Cardiac muscle cell (in vitro differentiated cells and primary cell): ENCODE measurements around the gene TSPAN5. TPM values are rescaled to one million over a fixed set of nuclear protein-coding genes. Genes with fewer than 3 reads are reported as not detected.

ENCODE experiments used
- DNase-seq, 2 donors: peaks; one replicate each; pipeline versions ENCODE4 v3.0.0 to v3.0.0-alpha.2; 2010 to 2017; ENCODE audit warnings: low read depth in 1 of 2, low spot score in 1 of 2
- H3K27ac ChIP-seq: fragments of 200-600 bp; sonication (generic); 2 replicates; pipeline ENCODE4 v1.5.1; 2016
- H3K27me3 ChIP-seq: fragments of 200-600 bp; sonication (generic); 2 replicates; pipeline ENCODE4 v1.6.0; 2016; ENCODE audit warnings: control low read depth
- H3K36me3 ChIP-seq: fragments of 200-600 bp; sonication (generic); 2 replicates; pipeline ENCODE4 v1.5.1; 2016; ENCODE audit warnings: control low read depth
- H3K4me1 ChIP-seq: fragments of 200-600 bp; sonication (generic); 2 replicates; pipeline ENCODE4 v1.8.1; 2017; ENCODE audit warnings: low read depth, mild to moderate bottlenecking, mixed run types
- H3K4me3 ChIP-seq: fragments of 200-600 bp; sonication (generic); 2 replicates; pipeline ENCODE4 v1.5.1; 2016; ENCODE audit warnings: mild to moderate bottlenecking
- H3K9me3 ChIP-seq: fragments of 200-600 bp; sonication (generic); 2 replicates; pipeline ENCODE4 v1.5.1; 2017; ENCODE audit warnings: low read depth, mild to moderate bottlenecking, control low read depth
- CTCF ChIP-seq: IDR thresholded peaks from 2 replicates; pipeline ENCODE4 v1.5.1; 2012; ENCODE audit warnings: low read depth, mild to moderate bottlenecking, low read length
- polyA plus RNA-seq: library from polyadenylated mRNA; unstranded; fragments of >200 nt; fragmentation: Nextera tagmentation; extraction: Ambion mirVana; gene quantifications from 2 replicates; pipeline ENCODE4 v1.2.1, GENCODE V29; 2016
- total RNA-seq: library from RNA; depleted of rRNA; stranded (reverse); fragments of >200 nt; gene quantifications from 2 replicates; pipeline ENCODE4 v1.2.3, GENCODE V29; 2016

TSPAN5 gene
- total and polyA plus RNA-seq, 2 experiments from 2014 or later: 26.9 to 39.8 TPM

DNA sequence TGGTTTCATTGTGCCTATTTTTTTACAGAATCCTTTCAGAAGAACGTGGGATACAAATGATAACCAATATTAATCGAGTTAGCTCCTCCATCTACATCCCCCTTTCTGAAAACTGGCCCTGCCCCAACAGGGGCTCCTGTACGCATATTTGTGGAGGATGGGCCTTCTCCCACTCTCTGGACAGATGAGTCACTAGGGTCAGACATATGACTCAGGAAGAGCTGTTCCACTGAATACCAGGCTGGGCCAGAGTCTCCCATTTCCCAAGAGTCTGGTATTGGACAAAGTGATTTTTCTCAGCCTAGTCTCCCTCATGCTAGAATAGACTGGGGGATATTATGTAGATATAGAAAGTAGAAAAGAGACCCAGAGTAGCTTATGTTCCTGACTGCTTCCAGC lies 142.4 kb downstream of the TSPAN5 start:
- DNase-seq: peak in 1 of 2 donors; percentile 84
- Histone ChIP-seq H3K9me3 (no peaks in the 10 kb centered on the region), H3K36me3 (no peaks in the 10 kb centered on the region), H3K27ac (no peak overlapping the region), H3K4me1 (peaks cover 54% of the 10 kb centered on the region), H3K27me3 (no peaks in the 10 kb centered on the region), H3K4me3 (no peak overlapping the region)
- TF ChIP-seq CTCF: no peak

DNA sequence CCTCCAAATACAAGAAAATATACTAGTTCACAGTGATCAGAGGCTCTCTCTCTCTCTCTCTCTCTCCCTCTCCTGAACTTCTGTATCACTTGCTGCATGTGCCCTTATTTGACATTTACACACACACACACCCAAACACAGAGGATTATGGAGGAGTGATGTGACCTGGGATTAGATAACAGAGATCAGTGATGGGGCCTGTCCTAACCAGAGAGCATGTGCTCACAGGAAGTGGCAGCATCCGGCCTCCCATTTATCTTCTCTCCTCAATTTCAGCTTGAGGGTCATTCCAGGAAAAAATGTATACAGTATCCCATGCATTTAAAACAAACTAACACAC lies 143.0 kb downstream of the TSPAN5 start:
- H3K27me3 ChIP-seq: no peaks in the 10 kb centered on the region
- no peaks in the 10 kb centered on the region for H3K36me3 ChIP-seq
- H3K4me1 ChIP-seq: peaks cover 49% of the 10 kb centered on the region
- no peak for TF ChIP-seq CTCF
- peak overlapping the region; percentile 19 for H3K27ac ChIP-seq
- no peak overlapping the region for H3K4me3 ChIP-seq
- H3K9me3 ChIP-seq: no peaks in the 10 kb centered on the region
- DNase-seq: no peak

DNA sequence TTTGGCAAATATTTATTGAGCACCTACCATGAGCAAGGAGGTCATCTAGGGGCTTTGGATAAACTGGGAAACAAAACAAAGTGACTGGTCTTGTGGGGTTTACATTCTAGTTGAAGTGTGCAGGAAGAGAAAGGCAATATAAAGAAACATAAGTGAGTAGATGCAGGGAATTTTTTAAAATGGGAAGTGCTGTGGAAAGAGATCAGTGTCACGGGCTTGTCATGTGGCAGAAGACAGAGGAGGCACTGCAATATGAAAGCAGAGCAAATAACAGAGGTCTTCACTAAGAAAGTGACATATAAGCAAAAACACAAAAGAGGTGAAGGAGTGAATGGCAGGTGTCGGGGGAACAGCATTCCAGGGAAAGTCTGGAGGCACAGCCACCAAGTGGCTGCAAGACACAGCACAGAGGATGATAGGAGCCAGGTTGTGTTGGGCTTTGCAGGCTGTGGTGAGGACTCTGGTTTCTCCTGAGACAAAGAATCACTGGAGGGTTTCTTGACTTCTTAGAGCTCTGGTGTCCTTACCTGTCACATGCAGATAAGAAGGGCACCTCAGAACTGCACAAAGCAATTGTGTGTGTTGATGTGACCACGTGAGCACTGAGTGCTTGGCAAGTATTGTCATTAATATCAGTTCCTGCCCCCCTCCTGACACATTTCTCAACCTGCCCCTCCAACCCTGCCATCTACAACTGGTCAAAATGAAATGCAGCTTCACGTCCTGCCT lies 143.5 kb downstream of the TSPAN5 start:
- Histone ChIP-seq H3K27ac (peak overlapping the region; percentile 19), H3K36me3 (no peaks in the 10 kb centered on the region), H3K9me3 (no peaks in the 10 kb centered on the region), H3K27me3 (no peaks in the 10 kb centered on the region), H3K4me1 (peaks cover 44% of the 10 kb centered on the region), H3K4me3 (no peak overlapping the region)
- DNase-seq: no peak
- TF ChIP-seq CTCF: no peak

- no peak for TF ChIP-seq CTCF
- no peak overlapping the region for H3K27ac ChIP-seq
- peaks cover 33% of the 10 kb centered on the region for H3K4me1 ChIP-seq
- H3K27me3 ChIP-seq: no peaks in the 10 kb centered on the region
- DNase-seq: no peak
- H3K4me3 ChIP-seq: no peak overlapping the region
- H3K36me3 ChIP-seq: no peaks in the 10 kb centered on the region
- H3K9me3 ChIP-seq: no peaks in the 10 kb centered on the region
These were observed 145.5 kb downstream of the TSPAN5 start for GRCh38 chr4:98512918-98513317.

DNA sequence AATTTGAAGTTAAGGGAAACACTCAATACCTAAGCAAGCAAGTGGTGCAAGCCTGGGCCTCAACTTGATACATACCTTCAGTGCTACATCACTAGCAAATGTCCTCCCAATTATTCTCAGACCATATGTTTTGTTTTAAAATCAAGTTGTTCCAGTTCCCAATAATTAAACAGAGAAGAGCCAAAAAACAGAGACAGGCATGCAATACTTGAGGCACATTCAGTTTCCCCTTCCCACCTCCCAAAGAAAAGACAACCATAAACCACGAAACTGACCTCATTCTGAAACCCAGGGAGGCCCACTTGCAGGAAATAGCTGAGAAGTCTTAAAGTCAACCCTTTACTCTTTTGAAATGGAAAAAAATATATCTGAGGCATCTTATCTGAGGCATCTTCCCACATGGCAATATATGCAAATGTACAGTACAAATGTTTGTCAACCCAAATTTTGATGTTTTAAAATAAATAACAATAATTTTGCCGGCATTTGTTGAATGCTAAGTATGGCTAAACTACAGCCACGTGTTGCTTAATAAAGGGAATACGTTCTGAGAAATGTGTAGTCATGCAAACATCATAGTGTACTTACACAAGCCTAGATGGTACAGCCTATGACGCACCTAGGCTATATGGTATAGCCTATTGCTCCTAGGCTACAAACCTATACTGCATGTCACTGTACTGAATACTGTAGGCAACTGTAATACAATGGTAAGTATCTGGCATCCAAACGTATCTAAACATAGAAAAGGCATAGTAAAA lies 147.5 kb downstream of the TSPAN5 start:
- no peaks in the 10 kb centered on the region for H3K9me3 ChIP-seq
- H3K27ac ChIP-seq: no peak overlapping the region
- no peaks in the 10 kb centered on the region for H3K36me3 ChIP-seq
- no peak for TF ChIP-seq CTCF
- no peak overlapping the region for H3K4me3 ChIP-seq
- H3K27me3 ChIP-seq: no peaks in the 10 kb centered on the region
- H3K4me1 ChIP-seq: peaks cover 28% of the 10 kb centered on the region
- peak in 1 of 2 donors; percentile 81 for DNase-seq
